Caco-2 (cell line): ENCODE results near the gene NAXD. TPM values are rescaled to one million over a fixed set of nuclear protein-coding genes. Genes with fewer than 3 reads are reported as not detected.

Experiments
- BruUV-seq: library from RNA; stranded (reverse); fragments of 400-500 nt; replicated peaks from 2 replicates; lab custom pipeline; 2021; lab: Mats Ljungman, UMichigan
- CTCF ChIA-PET: fragments of 300-600 bp; sonication (Branson Sonifier 250); formaldehyde crosslinking; loops from one replicate; lab custom pipeline; 2022; ENCODE audit warnings: antibody characterized with exemption; lab: Charles Lee
- POLR2A ChIA-PET: fragments of 300-600 bp; sonication (Branson Sonifier 250); formaldehyde crosslinking; loops from one replicate; lab custom pipeline; 2022; ENCODE audit warnings: antibody characterized with exemption; lab: Charles Lee
- DNase-seq, 2 experiments: peaks; one replicate each; pipeline versions ENCODE4 v3.0.0 to v3.0.0-alpha.2; 2020 to 2022
- H3K27me3 ChIP-seq: replicated peaks from 2 replicates; pipeline ENCODE4 v1.6.0; 2011; ENCODE audit warnings: low read length; ENCODE audit not compliant: control insufficient read depth, insufficient read depth
- H3K36me3 ChIP-seq: 2 replicates; pipeline ENCODE4 v1.5.1; 2011; ENCODE audit warnings: low read length; ENCODE audit not compliant: control insufficient read depth, insufficient read depth
- H3K4me1 ChIP-seq: fragments of 250-450 bp; sonication (Bioruptor Pico); 2 replicates; pipeline ENCODE4 v1.5.1; 2020; ENCODE audit warnings: mild to moderate bottlenecking
- H3K4me3 ChIP-seq: 2 replicates; pipeline ENCODE4 v1.5.1; 2011; ENCODE audit warnings: low read depth, mild to moderate bottlenecking, control low read depth, low read length
- H3K9me3 ChIP-seq: fragments of 250-450 bp; sonication (Bioruptor Pico); 2 replicates; pipeline ENCODE4 v1.5.1; 2020; ENCODE audit warnings: mild to moderate bottlenecking, moderate library complexity
- H3K27ac Mint-ChIP-seq: one replicate; pipeline ENCODE4 v1.8.0; 2022; ENCODE audit warnings: mixed read lengths; ENCODE audit not compliant: unreplicated experiment
- H3K27me3 Mint-ChIP-seq: one replicate; pipeline ENCODE4 v1.8.0; 2022; ENCODE audit warnings: mixed read lengths; ENCODE audit not compliant: insufficient read depth, unreplicated experiment
- H3K36me3 Mint-ChIP-seq: one replicate; pipeline ENCODE4 v1.8.0; 2022; ENCODE audit warnings: mild to moderate bottlenecking, mixed read lengths; ENCODE audit not compliant: insufficient read depth, unreplicated experiment
- H3K4me1 Mint-ChIP-seq: one replicate; pipeline ENCODE4 v1.8.0; 2022; ENCODE audit warnings: low read depth, mixed read lengths; ENCODE audit not compliant: unreplicated experiment
- H3K4me3 Mint-ChIP-seq: one replicate; pipeline ENCODE4 v1.8.0; 2022; ENCODE audit warnings: mild to moderate bottlenecking, moderate library complexity, mixed read lengths; ENCODE audit not compliant: unreplicated experiment
- H3K9me3 Mint-ChIP-seq: one replicate; pipeline ENCODE4 v1.8.0; 2022; ENCODE audit warnings: mixed read lengths; ENCODE audit not compliant: unreplicated experiment
- CTCF ChIP-seq, 2 experiments: fragments of 200-600 bp in 1 of 2; IDR thresholded peaks; 1 replicate in 1 of 2; 2 replicates in 1 of 2; pipeline versions ENCODE4 v1.5.1 to v1.8.0; 2011 to 2022; ENCODE audit warnings: antibody characterized with exemption in 1 of 2, control low read depth in 1 of 2, inconsistent platforms in 1 of 2, low read depth in 1 of 2, low read length in 1 of 2, mild to moderate bottlenecking in 1 of 2, moderate library complexity in 1 of 2; ENCODE audit not compliant: insufficient read depth in 1 of 2, severe bottlenecking in 1 of 2, unreplicated experiment in 1 of 2
- intact Hi-C: fragments of 100-400 bp; cut with micrococcal nuclease; formaldehyde crosslinking; loops from one replicate; pipeline ENCODE4 v1.10.0; 2022; ENCODE audit not compliant: unreplicated experiment
- total RNA-seq: library from RNA; stranded (reverse); gene quantifications from 2 replicates; pipeline ENCODE4 v1.2.3, GENCODE V29; 2022

Gene NAXD
- total RNA-seq, 1 experiment from 2014 or later: 51.5 TPM

- Mint-ChIP-seq H3K27ac (peak overlapping the region; percentile 96), H3K4me1 (no peaks in the 10 kb centered on the region)
Observed at GRCh38 chr13:110616103-110617101, 1.1 kb downstream of the NAXD start.

GRCh38 chr13:110617321-110618072 is 2.2 kb downstream of the NAXD start:
- Mint-ChIP-seq H3K27me3 (no peaks in the 10 kb centered on the region), H3K36me3 (peaks cover 42% of the 10 kb centered on the region), H3K9me3 (no peaks in the 10 kb centered on the region), H3K4me3 (peak overlapping the region; percentile 88), H3K4me1 (no peaks in the 10 kb centered on the region), H3K27ac (no peak overlapping the region)
- ChIA-PET CTCF (interaction anchor here (1.4 kb wide), 1 partner anchor 162 kb away, joined by 3 read pairs; no protein-coding TSS in a partner anchor), POLR2A (interaction anchor here (1.2 kb wide), 1 partner anchor 23 kb away, joined by 7 read pairs; no protein-coding TSS in a partner anchor)
- TF ChIP-seq CTCF (IDR thresholded peaks at IDR 0.05; ENCODE audit: insufficient read depth in 1 of 2, low read depth in 1 of 2, low read length in 1 of 2, severe bottlenecking in 1 of 2, unreplicated experiment in 1 of 2): no peak
- peaks cover 27% of the 10 kb centered on the region for H3K4me1 ChIP-seq
- no peaks in the 10 kb centered on the region for H3K27me3 ChIP-seq
- no peaks in the 10 kb centered on the region; the same call in 1 of the 2 replicates for H3K36me3 ChIP-seq
- peak overlapping the region; percentile 96; the same call in 1 of the 2 replicates for H3K4me3 ChIP-seq
- no TSS peak for BruUV-seq
- no peaks in the 10 kb centered on the region for H3K9me3 ChIP-seq
- DNase-seq: no peak
- intact Hi-C loops: loop anchor here (2.0 kb wide), 1 partner anchor 17 kb away; no protein-coding TSS in a partner anchor

More at GRCh38 chr13:110616103-110617101, 1.1 kb downstream of the NAXD start:
- intact Hi-C loops: loop anchor here (2.0 kb wide), 1 partner anchor 16 kb away; no protein-coding TSS in a partner anchor
- no peak for TF ChIP-seq CTCF (IDR thresholded peaks at IDR 0.05; ENCODE audit: insufficient read depth in 1 of 2, low read depth in 1 of 2, low read length in 1 of 2, severe bottlenecking in 1 of 2, unreplicated experiment in 1 of 2)
- peaks cover 27% of the 10 kb centered on the region for H3K4me1 ChIP-seq
- ChIA-PET POLR2A (interaction anchor here (1.2 to 1.3 kb wide), 2 partner anchors 24 to 96 kb away, joined by 7 read pairs; no protein-coding TSS in a partner anchor), CTCF (interaction anchor here (0.5 to 1.4 kb wide), 2 partner anchors 23 to 161 kb away, joined by 3 read pairs; no protein-coding TSS in a partner anchor)
- H3K4me3 ChIP-seq: peak overlapping the region; percentile 96
- peak overlapping the region; percentile 88 for H3K4me3 Mint-ChIP-seq
- peak; percentile 54 for DNase-seq
- no peaks in the 10 kb centered on the region for H3K36me3 ChIP-seq
- H3K9me3 ChIP-seq: no peaks in the 10 kb centered on the region
- TSS peak; percentile 32 for BruUV-seq
- no peaks in the 10 kb centered on the region for H3K27me3 ChIP-seq
- no peaks in the 10 kb centered on the region for H3K27me3 Mint-ChIP-seq
- H3K9me3 Mint-ChIP-seq: no peaks in the 10 kb centered on the region
- H3K36me3 Mint-ChIP-seq: peaks cover 34% of the 10 kb centered on the region

GRCh38 chr13:110618167-110618566 is 2.8 kb downstream of the NAXD start:
- intact Hi-C loops: no loop called here
- Histone ChIP-seq H3K9me3 (no peaks in the 10 kb centered on the region), H3K4me1 (peaks cover 27% of the 10 kb centered on the region), H3K27me3 (no peaks in the 10 kb centered on the region), H3K4me3 (no peak overlapping the region), H3K36me3 (peaks cover 3% of the 10 kb centered on the region)
- DNase-seq: no peak
- H3K4me1 Mint-ChIP-seq: no peaks in the 10 kb centered on the region
- H3K9me3 Mint-ChIP-seq: no peaks in the 10 kb centered on the region
- no peak for TF ChIP-seq CTCF (IDR thresholded peaks at IDR 0.05; ENCODE audit: insufficient read depth in 1 of 2, low read depth in 1 of 2, low read length in 1 of 2, severe bottlenecking in 1 of 2, unreplicated experiment in 1 of 2)
- no peaks in the 10 kb centered on the region for H3K27me3 Mint-ChIP-seq
- H3K27ac Mint-ChIP-seq: no peak overlapping the region
- ChIA-PET POLR2A (no interaction called here), CTCF (no interaction called here)
- BruUV-seq: no TSS peak
- no peak overlapping the region for H3K4me3 Mint-ChIP-seq
- H3K36me3 Mint-ChIP-seq: peaks cover 49% of the 10 kb centered on the region
